GM10248 (cell line): ENCODE data around the gene CRAMP1.

Experiments
- CTCF ChIA-PET: fragments of 300-600 bp; sonication (Branson Sonifier 250); formaldehyde crosslinking; extraction: SDS; loops from one replicate; lab custom pipeline; 2021; ENCODE audit warnings: antibody characterized with exemption; lab: Yijun Ruan, JAX
- POLR2A ChIA-PET: fragments of 350-650 bp; sonication (Branson Sonifier 250); formaldehyde crosslinking; extraction: SDS; loops from one replicate; lab custom pipeline; 2020; ENCODE audit warnings: antibody characterized with exemption; lab: Yijun Ruan, JAX
- DNase-seq: peaks from one replicate; pipeline ENCODE4 v3.0.0; 2012; ENCODE audit errors: extremely low spot score
- TF ChIP-seq, protein P1 (sequence below): IDR thresholded peaks from 2 replicates; pipeline ENCODE4 v1.5.1; 2012; ENCODE audit warnings: mild to moderate bottlenecking, low read depth; ENCODE audit errors: extremely low read depth, missing control alignments, control extremely low read depth

The CRAMP1 gene

DNA sequence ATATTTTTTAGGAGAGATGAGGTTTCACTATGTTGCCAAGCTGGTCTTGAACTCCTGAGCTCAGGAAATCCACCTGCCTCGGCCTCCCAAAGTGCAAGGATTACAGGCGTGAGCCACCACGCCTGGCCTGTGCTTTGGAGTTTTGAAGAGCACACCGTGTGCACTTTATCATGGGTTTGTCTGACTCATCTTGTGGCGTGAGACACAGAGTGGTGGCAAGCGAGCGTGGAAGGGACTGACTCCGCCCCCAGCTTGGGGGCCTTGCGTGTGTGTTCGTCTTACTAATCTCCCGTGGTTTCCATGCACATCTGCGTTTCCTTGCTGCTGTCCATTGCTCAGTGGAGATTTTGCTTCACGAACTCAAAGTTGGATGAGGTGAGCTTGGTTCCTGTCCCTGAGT is 22.9 kb downstream of the CRAMP1 start:
- TF ChIP-seq, protein P1, sequence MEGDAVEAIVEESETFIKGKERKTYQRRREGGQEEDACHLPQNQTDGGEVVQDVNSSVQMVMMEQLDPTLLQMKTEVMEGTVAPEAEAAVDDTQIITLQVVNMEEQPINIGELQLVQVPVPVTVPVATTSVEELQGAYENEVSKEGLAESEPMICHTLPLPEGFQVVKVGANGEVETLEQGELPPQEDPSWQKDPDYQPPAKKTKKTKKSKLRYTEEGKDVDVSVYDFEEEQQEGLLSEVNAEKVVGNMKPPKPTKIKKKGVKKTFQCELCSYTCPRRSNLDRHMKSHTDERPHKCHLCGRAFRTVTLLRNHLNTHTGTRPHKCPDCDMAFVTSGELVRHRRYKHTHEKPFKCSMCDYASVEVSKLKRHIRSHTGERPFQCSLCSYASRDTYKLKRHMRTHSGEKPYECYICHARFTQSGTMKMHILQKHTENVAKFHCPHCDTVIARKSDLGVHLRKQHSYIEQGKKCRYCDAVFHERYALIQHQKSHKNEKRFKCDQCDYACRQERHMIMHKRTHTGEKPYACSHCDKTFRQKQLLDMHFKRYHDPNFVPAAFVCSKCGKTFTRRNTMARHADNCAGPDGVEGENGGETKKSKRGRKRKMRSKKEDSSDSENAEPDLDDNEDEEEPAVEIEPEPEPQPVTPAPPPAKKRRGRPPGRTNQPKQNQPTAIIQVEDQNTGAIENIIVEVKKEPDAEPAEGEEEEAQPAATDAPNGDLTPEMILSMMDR: no peak
- DNase-seq: no peak
- POLR2A ChIA-PET: no interaction called here
- CTCF ChIA-PET: no interaction called here

DNA sequence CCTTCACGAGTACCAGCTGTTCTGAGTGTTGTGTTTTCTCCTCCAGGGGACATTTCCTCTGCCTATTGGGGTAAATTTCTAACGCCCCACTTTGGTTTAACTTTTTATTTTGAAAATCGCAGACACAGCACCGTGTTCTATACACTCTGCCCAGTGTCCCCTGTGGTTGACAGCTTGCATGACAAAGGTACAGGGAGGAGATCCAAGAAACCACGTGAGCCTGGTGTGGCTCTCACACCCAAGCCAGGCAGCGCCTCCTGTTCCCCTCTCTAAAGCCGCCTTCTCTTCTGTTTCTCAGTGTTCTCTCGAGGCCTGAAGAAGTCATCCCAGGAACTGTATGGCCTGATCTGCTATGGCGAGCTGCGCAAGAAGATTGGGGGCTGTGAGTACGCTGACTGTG is 25.4 kb downstream of the CRAMP1 start:
- TF ChIP-seq, protein P1: no peak
- ChIA-PET POLR2A (no interaction called here), CTCF (no interaction called here)
- DNase-seq: no peak

GRCh38 chr16:1638757-1639156 is 26.6 kb downstream of the CRAMP1 start:
- ChIA-PET CTCF (no interaction called here), POLR2A (no interaction called here)
- DNase-seq: no peak
- TF ChIP-seq, protein P1: no peak

- DNase-seq: no peak
- POLR2A ChIA-PET: no interaction called here
These were observed 27.1 kb downstream of the CRAMP1 start for GRCh38 chr16:1639282-1639681.

DNA sequence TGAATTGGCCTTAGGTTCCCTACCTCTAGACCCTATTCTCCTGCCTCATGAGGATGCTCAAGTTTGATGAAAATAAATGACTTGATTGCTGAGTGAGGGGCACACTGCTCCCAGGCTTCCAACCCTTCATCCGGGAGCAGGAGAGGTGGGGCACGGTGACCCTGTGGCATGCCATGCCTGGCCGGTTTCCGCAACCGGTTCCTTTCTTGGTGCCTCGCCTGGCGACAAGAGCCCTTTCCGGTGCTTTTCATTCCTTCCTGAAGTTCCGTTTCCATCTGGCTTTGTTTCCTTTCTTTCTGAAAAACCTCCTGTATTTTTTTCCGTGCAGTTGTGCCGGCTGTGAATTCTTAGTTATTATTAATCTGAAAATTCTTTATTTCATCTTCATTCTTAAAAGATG is 27.7 kb downstream of the CRAMP1 start:
- DNase-seq: no peak
- CTCF ChIA-PET: interaction anchor here (1.4 kb wide), 1 partner anchor 38 kb away, joined by 5 read pairs; the partner anchor contains the start of gene JPT2
- TF ChIP-seq, protein P1: no peak
- POLR2A ChIA-PET: no interaction called here

More at GRCh38 chr16:1639282-1639681, 27.1 kb downstream of the CRAMP1 start:
- TF ChIP-seq, protein P1: no peak
- CTCF ChIA-PET: no interaction called here

GRCh38 chr16:1640261-1640941 is 28.2 kb downstream of the CRAMP1 start:
- CTCF ChIA-PET: interaction anchor here (1.1 to 1.4 kb wide), 2 partner anchors 9 to 38 kb away, joined by 3 to 5 read pairs; partner anchors contain the start of gene JPT2
- no peak for DNase-seq
- TF ChIP-seq, protein P1: no peak
- POLR2A ChIA-PET: no interaction called here
